ENCODE data around the gene CNNM1.

Gene CNNM1

GRCh38 chr10:99329304-99329553 lies at the start of gene CNNM1:
Gene CNNM1 (plus strand): TSS chr10:99329356. CDS start chr10:99329388, 32 bp downstream.
- DNase-seq (ENCODE audit: low spot score) = no peak

- no peak for DNase-seq (ENCODE audit: low spot score)
Measured at GRCh38 chr10:99279626-99280111, 49.5 kb upstream of the CNNM1 start.

GRCh38 chr10:99280472-99280871 lies 48.7 kb upstream of the CNNM1 start:
- no peak for DNase-seq (ENCODE audit: low spot score)

GRCh38 chr10:99285881-99286280 lies 43.3 kb upstream of the CNNM1 start:
- no peak for DNase-seq (ENCODE audit: low spot score)

GRCh38 chr10:99290306-99290705 lies 38.9 kb upstream of the CNNM1 start:
- DNase-seq (ENCODE audit: low spot score) = no peak

GRCh38 chr10:99292159-99292558 lies 37.0 kb upstream of the CNNM1 start:
- DNase-seq (ENCODE audit: low spot score) = no peak

- peak; percentile 9 for DNase-seq (ENCODE audit: low spot score)
Measured at GRCh38 chr10:99296605-99297004, 32.6 kb upstream of the CNNM1 start.

- DNase-seq (ENCODE audit: low spot score) = no peak
Measured at GRCh38 chr10:99297033-99297432, 32.1 kb upstream of the CNNM1 start.

- DNase-seq (ENCODE audit: low spot score) = no peak
Measured at GRCh38 chr10:99303899-99304861, 25.0 kb upstream of the CNNM1 start.

GRCh38 chr10:99304862-99305229 lies 24.3 kb upstream of the CNNM1 start:
- DNase-seq (ENCODE audit: low spot score) = no peak

- no peak for DNase-seq (ENCODE audit: low spot score)
Measured at GRCh38 chr10:99312501-99312900, 16.7 kb upstream of the CNNM1 start.

- no peak for DNase-seq (ENCODE audit: low spot score)
Measured at GRCh38 chr10:99315853-99316252, 13.3 kb upstream of the CNNM1 start.

- no peak for DNase-seq (ENCODE audit: low spot score)
Measured at GRCh38 chr10:99316374-99316773, 12.8 kb upstream of the CNNM1 start.

GRCh38 chr10:99318048-99318447 lies 11.1 kb upstream of the CNNM1 start:
- no peak for DNase-seq (ENCODE audit: low spot score)

- no peak for DNase-seq (ENCODE audit: low spot score)
Measured at GRCh38 chr10:99318475-99318874, 10.7 kb upstream of the CNNM1 start.

- DNase-seq (ENCODE audit: low spot score) = peak; percentile 17
Measured at GRCh38 chr10:99325281-99325680, 3.9 kb upstream of the CNNM1 start.

GRCh38 chr10:99326871-99327270 lies 2.3 kb upstream of the CNNM1 start:
- no peak for DNase-seq (ENCODE audit: low spot score)

GRCh38 chr10:99328579-99329303 lies 415 bp upstream of the CNNM1 start:
- no peak for DNase-seq (ENCODE audit: low spot score)

- no peak for DNase-seq (ENCODE audit: low spot score)
Measured at GRCh38 chr10:99329554-99330346, 594 bp downstream of the CNNM1 start.

- DNase-seq (ENCODE audit: low spot score) = no peak
Measured at GRCh38 chr10:99330347-99330924, 1.3 kb downstream of the CNNM1 start.

GRCh38 chr10:99331207-99331803 lies 2.1 kb downstream of the CNNM1 start:
- DNase-seq (ENCODE audit: low spot score) = no peak

All from pons (tissue), 1 donor.